ENCODE results near the gene SLC36A2.

- TF ChIP-seq BACH2 (CRISPR knock-in tag; IDR thresholded peaks at IDR 0.05; ENCODE audit: borderline replicate concordance): no peak
- TF ChIP-seq POU6F1 (CRISPR knock-in tag; IDR thresholded peaks at IDR 0.05; ENCODE audit: borderline replicate concordance, low read depth): no peak
- TF ChIP-seq ZNF565 (CRISPR knock-in tag; conservative IDR thresholded peaks at IDR 0.05; ENCODE audit: low read depth): no peak
- TF ChIP-seq ZFP30 (CRISPR knock-in tag; IDR thresholded peaks at IDR 0.05): no peak
- no peak for TF ChIP-seq ARNTL (CRISPR knock-in tag; IDR thresholded peaks at IDR 0.05; ENCODE audit: borderline replicate concordance, low read depth)
- no peak for TF ChIP-seq PATZ1 (CRISPR knock-in tag; IDR thresholded peaks at IDR 0.05; ENCODE audit: borderline replicate concordance)
- TF ChIP-seq CREB5 (CRISPR knock-in tag; IDR thresholded peaks at IDR 0.05; ENCODE audit: low read depth): no peak
- no peak for TF ChIP-seq ZFP3 (CRISPR knock-in tag; IDR thresholded peaks at IDR 0.05)
- TF ChIP-seq TOX (CRISPR knock-in tag; IDR thresholded peaks at IDR 0.05; ENCODE audit: borderline replicate concordance): no peak
- no peak for TF ChIP-seq SNAI2 (CRISPR knock-in tag; IDR thresholded peaks at IDR 0.05)
- no peak for TF ChIP-seq PPARA (CRISPR knock-in tag; IDR thresholded peaks at IDR 0.05; ENCODE audit: borderline replicate concordance)
- TF ChIP-seq TSHZ2 (CRISPR knock-in tag; IDR thresholded peaks at IDR 0.05): no peak
- TF ChIP-seq ESRRG (CRISPR knock-in tag; IDR thresholded peaks at IDR 0.05): no peak
These were observed at the start of gene SLC36A2 for GRCh38 chr5:151347369-151347768.

Data from SK-N-SH treated with all-trans-retinoic acid at 6 μM for 48 hours (cell line).